Fibroblast of lung (primary cell): ENCODE measurements around the gene DDX53. TPM values are rescaled to one million over a fixed set of nuclear protein-coding genes. Genes with fewer than 3 reads are reported as not detected.

Experiments used
- DNase-seq, 2 donors: peaks; one replicate each; pipeline versions ENCODE4 v3.0.0 to v3.0.0-alpha.2; 2010; ENCODE audit warnings: low read depth in 2 of 2
- H2AFZ ChIP-seq: 2 replicates; pipeline ENCODE4 v1.5.1; 2012; ENCODE audit warnings: low read length, control low read depth, inconsistent platforms
- H3K27ac ChIP-seq: 2 replicates; pipeline ENCODE4 v1.5.1; 2011; ENCODE audit warnings: low read length, control low read depth; ENCODE audit not compliant: insufficient read depth
- H3K27me3 ChIP-seq: 2 replicates; pipeline ENCODE4 v1.5.1; 2011; ENCODE audit warnings: mild to moderate bottlenecking, low read length; ENCODE audit not compliant: control insufficient read depth, insufficient read depth
- H3K36me3 ChIP-seq: 2 replicates; pipeline ENCODE4 v1.5.1; 2011; ENCODE audit warnings: low read length; ENCODE audit not compliant: control insufficient read depth, insufficient read depth
- H3K4me1 ChIP-seq: 2 replicates; pipeline ENCODE4 v1.5.1; 2011; ENCODE audit warnings: low read length; ENCODE audit not compliant: control insufficient read depth, insufficient read depth; ENCODE audit errors: extremely low read depth
- H3K4me2 ChIP-seq: 2 replicates; pipeline ENCODE4 v1.5.1; 2011; ENCODE audit warnings: low read length, control low read depth; ENCODE audit not compliant: insufficient read depth; ENCODE audit errors: extremely low read depth
- H3K4me3 ChIP-seq, 4 experiments: fragments of 200-600 bp in 1 of 4; sonication (generic) in 1 of 4; replicated peaks in 1 of 4; 2 replicates each; pipeline ENCODE4 v1.5.1; 2011 to 2016; ENCODE audit warnings: low read length in 4 of 4, low read depth in 3 of 4, mild to moderate bottlenecking in 3 of 4, control low read depth in 2 of 4, inconsistent platforms in 1 of 4, mixed read lengths in 1 of 4; ENCODE audit not compliant: insufficient read depth in 1 of 4; ENCODE audit errors: control extremely low read depth in 1 of 4
- H3K79me2 ChIP-seq: 2 replicates; pipeline ENCODE4 v1.5.1; 2012; ENCODE audit warnings: mild to moderate bottlenecking, low read length, inconsistent platforms; ENCODE audit not compliant: control insufficient read depth, insufficient read depth
- H3K9ac ChIP-seq: 2 replicates; pipeline ENCODE4 v1.5.1; 2011; ENCODE audit warnings: mild to moderate bottlenecking, low read length, control low read depth; ENCODE audit not compliant: insufficient read depth
- H3K9me3 ChIP-seq: 2 replicates; pipeline ENCODE4 v1.5.1; 2012; ENCODE audit warnings: low read depth, low read length; ENCODE audit not compliant: control insufficient read depth, insufficient read depth
- H4K20me1 ChIP-seq: 2 replicates; pipeline ENCODE4 v1.5.1; 2011; ENCODE audit warnings: low read length; ENCODE audit not compliant: control insufficient read depth, insufficient read depth; ENCODE audit errors: extremely low read depth
- EZH2 ChIP-seq: IDR thresholded peaks from 2 replicates; pipeline ENCODE4 v1.5.1; 2012; ENCODE audit warnings: low read length, control low read depth, mild to moderate bottlenecking; ENCODE audit errors: missing control alignments
- polyA plus RNA-seq, 2 donors: library from polyadenylated mRNA; depleted of rRNA in 1 of 2; stranded (reverse) in 1 of 2; unstranded in 1 of 2; fragments of >200 nt; gene quantifications; 2 replicates each; pipeline ENCODE4 v1.2.1, GENCODE V29; 2011 to 2012; ENCODE audit warnings: missing spikeins in 1 of 2
- total RNA-seq: library from RNA; depleted of rRNA; stranded (reverse); fragments of >200 nt; gene quantifications from 2 replicates; pipeline ENCODE4 v1.2.1, GENCODE V29; 2014
- TF ChIP-seq, protein P1 (sequence below), 2 donors: IDR thresholded peaks in 1 of 2; conservative IDR thresholded peaks in 1 of 2; 1 replicate in 1 of 2; 2 replicates in 1 of 2; pipeline ENCODE4 v1.5.1; 2011 to 2012; ENCODE audit warnings: low read length in 2 of 2, control low read depth in 1 of 2, inconsistent platforms in 1 of 2, low read depth in 1 of 2, mild to moderate bottlenecking in 1 of 2

DDX53 gene
- total and polyA plus RNA-seq, 2 donors (not counting 1 experiment from before 2014, with no cell fraction given) = not detected

DNA sequence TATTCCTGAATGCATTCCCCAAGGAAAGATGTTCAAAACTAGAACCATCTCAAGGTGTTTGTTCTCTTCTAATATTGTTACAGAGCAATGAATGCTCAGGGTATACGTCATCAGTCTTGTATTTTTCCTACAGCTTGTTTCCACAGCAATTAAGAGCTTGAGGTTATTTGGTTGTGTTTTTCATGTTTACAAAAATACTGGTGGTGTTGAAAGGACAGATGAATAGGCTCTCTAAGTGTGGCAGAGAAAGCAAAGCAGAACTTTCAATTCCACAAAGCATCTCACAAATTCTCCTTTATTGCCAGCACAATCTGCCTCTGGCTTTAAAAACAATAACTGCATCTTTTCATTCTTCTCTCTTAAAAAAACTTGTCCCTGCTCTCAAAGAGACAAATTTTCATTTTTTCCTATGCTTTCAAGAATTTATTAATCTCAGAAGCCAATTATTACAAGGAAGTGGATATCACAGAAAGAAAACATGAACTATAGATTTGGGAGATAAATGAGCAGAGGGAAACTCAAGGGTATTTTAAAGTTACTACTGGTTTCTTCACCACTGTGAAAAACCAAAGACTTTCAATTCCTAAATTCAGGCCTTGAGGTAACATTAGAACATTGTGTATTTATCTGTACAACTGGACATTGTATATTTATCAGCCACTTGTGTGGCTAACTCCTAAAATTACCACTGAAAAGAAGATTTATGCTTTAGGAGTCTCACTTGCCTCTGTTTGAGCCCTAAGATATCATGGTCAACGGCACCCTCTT is 49.2 kb downstream of the DDX53 start:
- Histone ChIP-seq H3K27ac (no peak overlapping the region), H3K9ac (no peak overlapping the region), H3K9me3 (no peaks in the 10 kb centered on the region), H3K27me3 (no peaks in the 10 kb centered on the region), H3K4me1 (no peaks in the 10 kb centered on the region), H2AFZ (no peak overlapping the region), H3K36me3 (no peaks in the 10 kb centered on the region), H3K4me3 (no peak overlapping the region), H3K4me2 (no peak overlapping the region), H4K20me1 (no peaks in the 10 kb centered on the region), H3K79me2 (no peaks in the 10 kb centered on the region)
- TF ChIP-seq, protein P1, sequence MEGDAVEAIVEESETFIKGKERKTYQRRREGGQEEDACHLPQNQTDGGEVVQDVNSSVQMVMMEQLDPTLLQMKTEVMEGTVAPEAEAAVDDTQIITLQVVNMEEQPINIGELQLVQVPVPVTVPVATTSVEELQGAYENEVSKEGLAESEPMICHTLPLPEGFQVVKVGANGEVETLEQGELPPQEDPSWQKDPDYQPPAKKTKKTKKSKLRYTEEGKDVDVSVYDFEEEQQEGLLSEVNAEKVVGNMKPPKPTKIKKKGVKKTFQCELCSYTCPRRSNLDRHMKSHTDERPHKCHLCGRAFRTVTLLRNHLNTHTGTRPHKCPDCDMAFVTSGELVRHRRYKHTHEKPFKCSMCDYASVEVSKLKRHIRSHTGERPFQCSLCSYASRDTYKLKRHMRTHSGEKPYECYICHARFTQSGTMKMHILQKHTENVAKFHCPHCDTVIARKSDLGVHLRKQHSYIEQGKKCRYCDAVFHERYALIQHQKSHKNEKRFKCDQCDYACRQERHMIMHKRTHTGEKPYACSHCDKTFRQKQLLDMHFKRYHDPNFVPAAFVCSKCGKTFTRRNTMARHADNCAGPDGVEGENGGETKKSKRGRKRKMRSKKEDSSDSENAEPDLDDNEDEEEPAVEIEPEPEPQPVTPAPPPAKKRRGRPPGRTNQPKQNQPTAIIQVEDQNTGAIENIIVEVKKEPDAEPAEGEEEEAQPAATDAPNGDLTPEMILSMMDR (conservative IDR thresholded peaks at IDR 0.05 in 1 of 2, IDR thresholded peaks at IDR 0.05 in 1 of 2; ENCODE audit: low read depth in 1 of 2, low read length in 2 of 2) = no peak
- no peak for TF ChIP-seq EZH2
- no peak for DNase-seq

DNA sequence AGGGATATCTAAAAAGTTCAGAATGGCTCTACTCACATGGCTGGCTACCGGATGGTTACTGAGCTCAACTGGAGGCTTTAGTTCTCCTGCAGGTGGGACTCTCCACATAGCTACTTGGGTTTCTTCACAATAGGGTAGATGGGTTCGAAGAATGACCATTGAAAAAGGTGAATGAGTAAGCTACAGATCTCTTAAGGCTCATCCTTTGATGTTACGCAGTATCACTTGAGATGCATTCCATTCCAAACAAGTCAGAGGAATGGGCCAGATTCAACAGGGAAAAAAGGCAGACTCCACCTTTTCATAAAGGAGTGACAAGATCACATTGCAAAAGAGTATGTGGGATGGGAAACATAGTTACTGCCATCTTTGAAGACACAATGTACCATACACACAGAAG is 52.6 kb downstream of the DDX53 start:
- Histone ChIP-seq H3K27ac (no peak overlapping the region), H3K4me1 (no peaks in the 10 kb centered on the region), H3K4me2 (no peak overlapping the region), H3K9ac (no peak overlapping the region), H3K36me3 (no peaks in the 10 kb centered on the region), H3K9me3 (no peaks in the 10 kb centered on the region), H3K79me2 (no peaks in the 10 kb centered on the region), H3K4me3 (no peak overlapping the region), H2AFZ (no peak overlapping the region), H4K20me1 (no peaks in the 10 kb centered on the region), H3K27me3 (no peaks in the 10 kb centered on the region)
- TF ChIP-seq, protein P1 (conservative IDR thresholded peaks at IDR 0.05 in 1 of 2, IDR thresholded peaks at IDR 0.05 in 1 of 2; ENCODE audit: low read depth in 1 of 2, low read length in 2 of 2) = no peak
- no peak for TF ChIP-seq EZH2
- no peak for DNase-seq
